GM10847 (cell line): ENCODE data around the gene NTNG1.

ENCODE experiments used
- POLR2A ChIP-seq: IDR thresholded peaks from 2 replicates; pipeline ENCODE4 v1.6.1; 2011; ENCODE audit not compliant: insufficient read length; ENCODE audit errors: extremely low read depth

Gene NTNG1

DNA sequence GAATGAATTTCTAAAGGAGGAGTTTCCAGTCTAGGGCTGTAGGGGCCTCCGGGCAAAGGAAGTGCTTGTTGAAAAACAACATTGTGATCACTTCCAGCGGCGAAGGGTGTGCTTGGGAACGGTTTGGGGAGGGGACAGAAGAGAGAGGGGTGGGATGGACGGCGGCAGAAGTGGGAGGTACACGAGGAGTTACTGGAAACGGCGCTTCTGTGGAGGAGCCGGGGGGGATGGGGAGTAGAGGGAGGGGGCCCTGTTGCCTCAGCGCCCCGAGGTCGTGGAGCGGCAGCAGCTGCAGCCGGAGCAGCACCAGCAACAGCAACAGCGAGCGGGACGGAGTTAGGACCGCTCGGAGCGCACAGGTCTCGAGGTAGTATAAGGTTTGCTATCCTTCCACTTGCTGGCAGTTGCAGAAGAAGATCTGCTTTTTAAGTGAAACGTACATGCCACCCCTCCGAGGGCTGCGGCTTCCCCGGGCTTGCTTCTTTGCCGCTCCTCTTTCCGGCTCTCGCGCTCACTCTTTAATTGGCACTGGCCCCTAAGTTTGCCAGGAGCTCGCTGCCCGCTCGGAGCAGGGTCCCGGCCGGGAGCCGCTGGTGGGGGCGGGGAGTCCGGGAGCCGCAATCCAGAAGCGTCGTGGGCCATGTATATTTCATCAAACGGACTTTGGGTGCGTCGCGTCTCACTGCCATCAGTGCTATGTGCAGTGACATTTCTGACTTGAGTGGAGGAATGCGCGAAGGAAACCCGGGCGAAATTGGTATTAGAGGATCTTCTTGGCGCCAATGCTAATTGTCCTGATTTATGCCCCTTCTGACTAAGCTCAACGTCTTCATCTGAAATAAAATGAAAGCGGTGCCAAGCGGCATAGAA, 771 bp upstream of the NTNG1 start:
- TF ChIP-seq POLR2A, result no peak

DNA sequence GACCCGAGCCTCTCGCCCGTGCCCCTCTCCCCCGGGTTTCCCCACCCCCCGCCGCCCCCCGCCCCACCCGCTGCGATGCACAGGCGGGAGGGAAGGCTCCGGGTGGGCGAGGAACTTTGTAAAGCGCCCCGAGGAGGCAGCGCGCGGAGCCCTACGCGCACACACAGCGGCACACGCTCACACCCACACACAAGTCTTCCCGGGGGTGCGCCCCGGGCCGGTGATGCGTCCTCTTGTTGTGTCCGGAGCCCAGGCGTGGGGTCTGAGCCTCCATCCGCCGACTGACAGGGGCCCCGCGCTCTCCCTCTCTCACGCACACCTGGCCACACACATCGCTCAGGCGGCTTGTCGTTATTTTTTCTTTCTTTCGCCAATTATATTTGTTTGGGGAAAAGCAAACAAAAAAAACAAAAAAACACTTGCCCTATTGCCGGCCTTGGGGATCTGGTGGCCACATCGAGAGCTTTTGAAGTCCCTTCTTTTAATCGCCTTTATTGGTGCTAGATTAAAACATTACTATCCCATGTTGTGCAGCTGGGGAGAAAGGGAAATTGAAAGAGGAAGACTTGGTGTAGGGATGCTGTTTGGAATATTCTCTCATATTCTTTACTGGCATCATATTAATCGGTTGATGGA, 770 bp downstream of the NTNG1 start:
- no peak for TF ChIP-seq POLR2A

DNA sequence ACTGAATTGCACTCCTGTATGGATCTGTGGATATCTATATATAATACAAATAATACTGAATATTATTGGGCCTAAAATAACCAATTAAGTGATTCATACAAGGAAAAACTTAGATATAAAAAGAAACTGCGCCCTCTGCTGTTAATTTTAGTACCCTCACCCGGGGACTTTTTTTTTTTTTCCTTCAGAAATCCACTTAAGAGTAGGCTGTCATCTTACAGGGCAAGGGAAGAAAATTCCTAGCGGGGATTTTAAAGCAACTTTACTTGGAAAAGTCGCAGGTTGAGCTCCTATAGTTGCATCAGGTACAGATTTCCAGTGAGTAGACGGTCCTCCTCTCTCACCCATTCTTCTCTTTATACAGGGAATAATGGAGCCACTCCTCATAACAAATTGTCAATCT, 1.3 kb downstream of the NTNG1 start:
- TF ChIP-seq POLR2A, result no peak

DNA sequence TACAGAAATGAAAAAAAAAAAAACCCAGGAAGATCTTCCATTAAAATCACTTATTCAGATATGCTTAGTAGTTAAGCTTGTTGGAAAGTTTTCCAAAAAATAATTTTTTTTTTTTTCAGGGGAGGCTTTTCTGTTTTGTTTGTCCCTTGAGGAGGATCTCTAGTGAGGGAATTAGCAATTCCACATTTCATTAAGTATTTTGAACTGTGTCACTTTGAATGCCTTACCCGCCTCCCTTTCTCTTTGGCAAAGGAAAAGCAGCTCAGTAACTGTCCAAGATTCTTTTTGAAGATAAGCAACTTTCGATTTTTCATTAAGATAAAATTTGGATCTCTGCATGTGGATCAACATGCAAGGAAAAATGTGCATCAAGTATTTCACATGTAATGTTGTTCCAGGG, 1.8 kb downstream of the NTNG1 start:
- TF ChIP-seq POLR2A, result no peak

DNA sequence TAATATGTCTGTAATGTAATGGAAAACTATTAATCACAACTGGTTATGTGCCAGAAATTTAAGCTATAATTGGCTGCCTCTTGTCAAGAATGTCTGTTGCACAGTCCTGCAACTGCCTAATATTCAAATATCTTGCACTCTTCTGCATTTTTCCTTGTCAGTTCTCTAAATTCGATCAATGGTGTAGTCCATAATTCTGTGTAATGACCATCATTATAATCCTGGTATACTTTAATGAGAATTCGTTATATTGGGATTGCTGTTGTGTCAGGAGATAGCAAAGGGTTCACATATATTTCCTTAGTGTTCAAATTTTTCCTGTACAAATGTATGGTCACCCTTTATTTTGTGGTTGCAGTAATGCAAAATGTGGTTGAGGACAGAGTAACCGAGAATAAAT, 4.8 kb downstream of the NTNG1 start:
- no peak for TF ChIP-seq POLR2A

DNA sequence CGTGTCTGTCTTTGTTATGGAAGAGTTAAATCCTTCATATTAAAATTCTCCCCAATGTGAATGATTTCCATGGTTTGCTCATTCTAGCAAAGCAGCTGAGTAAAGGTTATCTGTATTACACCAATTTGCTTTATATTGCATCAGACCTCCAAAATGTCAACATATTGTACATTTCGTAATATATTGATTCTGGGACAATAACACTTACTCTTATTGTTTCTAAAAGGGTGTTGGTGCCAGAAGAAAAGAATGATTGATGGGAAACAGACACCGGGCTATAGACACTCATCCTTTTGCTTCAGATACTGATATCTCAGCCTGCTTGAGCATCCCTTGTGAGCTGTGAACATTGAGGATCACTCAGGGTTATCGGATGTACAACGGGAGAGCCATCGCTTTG, 7.0 kb downstream of the NTNG1 start:
- TF ChIP-seq POLR2A, result no peak

DNA sequence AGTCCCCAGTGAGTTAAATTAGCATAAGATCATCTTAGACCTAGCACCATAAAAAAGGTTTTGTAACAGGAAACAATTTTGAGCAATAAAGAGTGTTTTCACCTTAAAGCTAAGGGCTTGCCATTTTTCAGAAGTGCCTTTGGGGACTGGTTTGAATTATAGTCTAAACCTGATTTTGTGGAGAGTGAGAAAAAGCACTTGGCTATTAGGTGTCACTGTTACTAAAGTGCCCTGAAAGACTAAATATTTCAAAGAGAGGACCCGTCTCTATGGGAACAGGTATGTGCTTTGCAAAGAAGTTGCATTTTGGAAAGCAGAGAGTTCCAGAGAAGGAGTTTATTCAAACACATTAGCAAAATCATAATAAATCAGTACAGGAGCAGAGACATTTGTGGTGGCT, 9.1 kb downstream of the NTNG1 start:
- TF ChIP-seq POLR2A, result no peak

DNA sequence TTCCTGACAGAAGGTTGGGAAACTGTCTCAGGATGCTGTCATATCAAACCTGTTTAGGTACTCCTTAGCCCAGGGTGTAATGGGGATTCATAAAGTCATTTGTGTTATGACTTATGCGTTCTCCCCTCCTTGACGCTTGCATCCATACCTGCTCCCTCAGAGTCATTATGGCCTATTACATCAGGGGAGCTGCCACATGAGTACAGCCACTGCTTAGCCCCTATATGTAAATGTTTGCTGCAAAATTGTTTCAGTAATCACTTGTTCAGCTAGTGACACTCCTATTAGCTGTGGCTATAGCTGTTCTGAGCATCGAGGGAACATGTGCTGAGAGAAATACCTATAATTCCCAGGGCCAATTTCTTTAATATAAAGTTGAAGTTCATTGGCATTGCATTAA, 10.5 kb downstream of the NTNG1 start:
- TF ChIP-seq POLR2A, result no peak

DNA sequence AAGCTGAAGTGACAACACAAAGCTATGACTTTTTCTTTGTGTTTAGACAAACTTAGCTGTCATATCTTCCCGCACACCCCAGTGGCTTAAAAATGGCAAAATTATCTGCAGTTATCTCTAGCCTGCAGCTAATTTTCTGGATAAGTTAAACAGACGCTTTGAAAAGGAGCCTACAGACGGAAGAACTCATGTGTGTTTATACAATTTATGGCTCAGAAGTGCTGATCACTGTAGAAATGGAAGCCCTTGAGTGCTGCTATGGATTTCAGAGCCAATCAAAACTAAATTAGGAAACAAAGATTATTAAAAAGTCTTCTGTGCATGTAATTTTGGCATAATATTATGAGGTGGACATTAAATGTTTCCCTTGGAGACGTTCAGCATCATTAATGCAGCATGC, 11.6 kb downstream of the NTNG1 start:
- TF ChIP-seq POLR2A, result no peak

DNA sequence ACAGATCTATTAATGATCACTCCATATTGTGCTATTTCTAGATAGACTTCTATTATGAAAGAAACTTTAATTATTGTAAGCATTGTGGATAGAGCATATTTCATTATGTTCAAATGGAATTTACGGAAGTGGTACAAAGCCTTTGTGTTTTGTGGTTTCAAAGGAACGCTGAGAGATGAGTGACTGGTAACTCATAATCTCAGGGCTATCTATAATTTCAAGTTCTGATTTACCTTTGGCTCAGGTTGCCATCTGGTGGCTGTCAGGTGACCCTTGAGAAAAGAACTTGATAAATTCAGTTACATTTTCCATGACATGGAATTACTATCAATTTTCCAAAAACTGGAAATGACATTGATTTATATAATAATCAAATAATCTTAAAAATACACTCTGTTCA, 12.2 kb downstream of the NTNG1 start:
- no peak for TF ChIP-seq POLR2A

DNA sequence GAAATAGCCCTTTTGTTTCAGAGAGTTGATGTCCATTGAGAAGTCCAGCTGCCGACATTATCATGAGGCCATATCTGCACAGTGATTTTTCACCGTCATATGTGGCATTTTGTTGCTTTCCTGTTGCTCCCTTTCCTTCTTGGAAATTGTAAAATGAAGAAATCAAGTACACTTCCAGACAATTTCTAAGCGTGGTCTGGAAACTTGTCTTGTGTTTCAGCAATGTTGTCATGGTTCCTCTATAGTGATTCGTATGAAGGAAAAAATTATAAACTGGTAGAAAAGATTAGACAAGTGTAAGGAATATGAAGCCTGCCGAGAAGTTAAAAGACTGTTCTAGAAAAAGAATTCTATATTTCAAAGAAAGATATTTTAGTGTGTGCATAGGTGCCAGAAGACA, 17.7 kb downstream of the NTNG1 start:
- no peak for TF ChIP-seq POLR2A

DNA sequence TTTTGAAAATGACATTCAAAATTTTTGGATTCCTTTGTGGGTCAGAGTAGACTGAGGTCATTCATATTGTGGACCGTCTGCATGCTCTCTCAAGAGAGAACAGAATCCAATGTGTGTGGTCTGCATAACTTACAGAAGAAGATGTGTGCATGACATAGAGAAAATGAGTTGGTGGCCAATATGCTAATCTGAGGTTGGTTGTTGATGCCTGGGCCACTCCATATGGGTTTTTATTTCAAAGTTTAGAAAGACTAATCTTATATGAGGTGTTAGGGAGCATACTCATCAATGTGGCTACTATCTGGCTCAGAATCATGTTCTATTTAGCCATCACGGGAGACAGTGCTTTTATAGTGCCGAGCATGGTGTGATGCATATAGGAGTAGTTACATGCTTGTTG, 18.2 kb downstream of the NTNG1 start:
- no peak for TF ChIP-seq POLR2A

DNA sequence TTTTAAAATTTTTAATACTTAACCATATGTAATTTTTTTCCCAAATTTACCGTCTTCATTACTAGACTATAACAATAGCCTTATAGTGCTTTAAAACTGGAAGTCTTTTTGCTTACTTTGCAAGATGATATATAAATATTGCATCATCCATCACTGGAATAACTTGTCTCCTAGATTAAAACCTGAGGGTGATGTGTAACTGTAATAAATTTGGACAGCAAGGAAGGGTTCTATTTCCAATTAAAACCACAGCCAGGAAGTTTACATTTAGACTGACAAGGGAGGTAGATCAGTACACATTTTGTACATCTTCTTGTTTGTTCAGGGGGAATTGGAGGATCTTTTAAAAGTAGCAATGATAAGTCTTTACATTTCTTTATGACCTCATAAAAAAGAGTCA, 21.9 kb downstream of the NTNG1 start:
- TF ChIP-seq POLR2A, result no peak

DNA sequence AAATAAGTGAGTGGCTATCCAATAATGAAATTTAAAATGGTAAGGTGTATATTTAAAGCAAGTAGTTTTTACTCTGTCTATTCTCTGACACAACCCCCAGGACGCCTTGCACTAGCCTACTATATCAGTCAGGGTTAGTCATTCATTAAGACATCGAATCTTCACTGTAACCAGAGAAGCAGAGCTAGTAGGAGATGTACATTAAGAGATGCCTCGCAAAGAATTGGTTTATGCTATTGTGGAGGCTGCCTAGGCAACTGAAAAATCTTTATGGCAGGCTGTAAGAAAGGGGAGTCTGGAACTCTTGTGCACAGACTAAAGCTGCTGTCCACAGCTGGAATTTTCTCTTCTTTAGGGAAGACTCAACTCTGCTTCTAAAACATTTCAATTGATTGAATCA, 28.8 kb downstream of the NTNG1 start:
- no peak for TF ChIP-seq POLR2A

DNA sequence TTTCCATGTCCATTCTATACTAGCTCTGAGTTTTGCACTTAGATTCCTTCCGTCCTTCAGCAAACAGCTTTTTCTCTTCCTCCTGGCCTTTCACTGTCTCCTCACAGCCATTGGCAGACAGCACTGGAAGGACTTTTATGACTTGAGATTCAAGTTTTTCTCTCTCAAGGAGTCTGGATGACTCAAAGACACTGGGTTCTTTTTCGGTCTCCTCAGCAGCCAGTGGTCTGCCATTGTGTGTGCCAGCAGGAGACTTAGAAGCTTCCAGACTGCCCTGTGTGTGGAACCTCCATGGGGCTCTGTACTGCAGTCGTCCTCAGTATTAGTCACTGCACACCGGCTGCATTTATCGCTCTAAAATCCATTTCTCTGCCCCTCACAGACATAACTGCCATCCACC, 30.5 kb downstream of the NTNG1 start:
- TF ChIP-seq POLR2A, result no peak

DNA sequence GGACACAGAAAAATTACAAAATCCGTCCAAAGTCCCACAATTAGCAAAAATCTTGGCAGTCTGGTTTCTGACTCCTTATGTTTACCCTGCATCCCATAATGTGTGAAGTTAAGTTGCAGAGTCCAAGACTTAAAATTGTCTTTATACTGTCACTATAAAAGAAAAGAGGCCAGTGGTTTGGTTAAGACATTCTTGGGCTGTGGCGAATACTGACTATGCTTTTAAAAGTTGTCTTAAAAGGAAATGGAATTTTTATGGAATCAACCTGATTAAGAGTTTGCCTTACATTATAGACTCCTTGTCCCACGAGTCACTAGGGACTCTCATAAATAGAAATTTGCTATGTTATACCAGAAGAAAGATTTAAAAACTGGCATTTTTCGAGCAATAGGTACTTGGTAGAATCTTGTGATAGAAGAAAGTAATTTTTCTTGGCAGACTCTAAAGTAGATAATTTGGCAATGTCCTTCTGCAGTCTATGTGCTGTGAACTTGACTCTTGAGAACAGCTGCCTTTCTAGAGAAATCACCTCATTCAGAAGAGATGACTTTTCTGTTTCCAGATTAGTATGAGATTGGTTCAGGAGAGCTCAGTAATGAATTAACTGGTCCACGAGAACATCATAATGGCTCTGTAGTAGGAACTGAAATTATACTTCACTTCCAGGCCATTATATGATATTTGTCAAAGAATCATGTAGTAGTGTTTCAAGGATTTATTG, 31.8 kb downstream of the NTNG1 start:
- no peak for TF ChIP-seq POLR2A
